Activated T-helper 1 cell treated with anti-CD3 and anti-CD28 coated beads, Interleukin-12 subunit alpha, Interleukin-12 subunit beta, Interleukin-2, Interleukin-4 antibody, amounts not matched to agents 30 ng/mL and 10 ng/mL and 1 ng/mL, durations not matched to agents 14 hours and 24 hours and 36 hours (primary cell): Measurements from ENCODE around the gene COL2A1. TPM values are rescaled to one million over a fixed set of nuclear protein-coding genes. Genes with fewer than 3 reads are reported as not detected.

Experiments used
- DNase-seq: peaks from one replicate; pipeline ENCODE4 v3.0.0; 2021; ENCODE audit warnings: low spot score
- H3K27ac Mint-ChIP-seq: one replicate; pipeline ENCODE4 v1.8.0; 2021; ENCODE audit warnings: mild to moderate bottlenecking, mixed read lengths
- H3K27me3 Mint-ChIP-seq: one replicate; pipeline ENCODE4 v1.8.0; 2022; ENCODE audit warnings: mild to moderate bottlenecking, moderate library complexity, mixed read lengths; ENCODE audit not compliant: insufficient read depth
- H3K36me3 Mint-ChIP-seq: one replicate; pipeline ENCODE4 v1.8.0; 2021; ENCODE audit warnings: low read depth, mixed read lengths
- H3K4me1 Mint-ChIP-seq: one replicate; pipeline ENCODE4 v1.8.0; 2021; ENCODE audit warnings: low read depth, mixed read lengths
- H3K4me3 Mint-ChIP-seq: one replicate; pipeline ENCODE4 v1.8.0; 2021; ENCODE audit warnings: mild to moderate bottlenecking, moderate library complexity, mixed read lengths
- H3K9me3 Mint-ChIP-seq: one replicate; pipeline ENCODE4 v1.8.0; 2021; ENCODE audit warnings: mixed read lengths
- intact Hi-C: fragments of 100-400 bp; cut with micrococcal nuclease; formaldehyde crosslinking; loops from one replicate; pipeline ENCODE4 v1.15.1; 2024
- total RNA-seq: library from RNA; stranded (reverse); gene quantifications from 2 replicates; pipeline ENCODE4 v1.2.3, GENCODE V29; 2022

Gene COL2A1
- 0.08 TPM in 1 of 2 replicates, not detected in the other for total RNA-seq

- Mint-ChIP-seq H3K27ac (peak within 1 kb of the TSS; percentile 35), H3K9me3 (no peaks in the 10 kb centered on the region), H3K36me3 (no peaks in the 10 kb centered on the region), H3K4me3 (peak within 1 kb of the TSS; percentile 41), H3K4me1 (peaks cover 32% of the 10 kb centered on the region), H3K27me3 (peaks cover 88% of the 10 kb centered on the region)
- intact Hi-C loops: loop anchor here (5.0 kb wide), 3 partner anchors 163 to 973 kb away; partner anchors contain the start of genes CCDC184 and WNT1
- no peak for DNase-seq
Measured at GRCh38 chr12:48004053-48004941, at the start of gene COL2A1. TSS of gene COL2A1 (minus strand) at chr12:48004476. CDS start at chr12:48004321, 155 bp downstream.

GRCh38 chr12:48053883-48054282, 49.6 kb upstream of the COL2A1 start:
- DNase-seq: no peak
- H3K4me1 Mint-ChIP-seq: no peaks in the 10 kb centered on the region
- intact Hi-C loops: no loop called here
- no peak overlapping the region for H3K4me3 Mint-ChIP-seq
- peaks cover 7% of the 10 kb centered on the region for H3K9me3 Mint-ChIP-seq
- peaks cover 20% of the 10 kb centered on the region for H3K36me3 Mint-ChIP-seq
- H3K27ac Mint-ChIP-seq: no peak overlapping the region
- no peaks in the 10 kb centered on the region for H3K27me3 Mint-ChIP-seq

- Mint-ChIP-seq H3K27ac (no peak overlapping the region), H3K9me3 (no peaks in the 10 kb centered on the region), H3K36me3 (peaks cover 19% of the 10 kb centered on the region), H3K4me1 (no peaks in the 10 kb centered on the region), H3K4me3 (no peak overlapping the region), H3K27me3 (no peaks in the 10 kb centered on the region)
- intact Hi-C loops: no loop called here
- DNase-seq: no peak
Measured at GRCh38 chr12:48053122-48053521, 48.8 kb upstream of the COL2A1 start.

GRCh38 chr12:48051681-48052080, 47.4 kb upstream of the COL2A1 start:
- H3K4me1 Mint-ChIP-seq: no peaks in the 10 kb centered on the region
- no peak overlapping the region for H3K4me3 Mint-ChIP-seq
- H3K36me3 Mint-ChIP-seq: peaks cover 22% of the 10 kb centered on the region
- H3K27ac Mint-ChIP-seq: no peak overlapping the region
- H3K9me3 Mint-ChIP-seq: no peaks in the 10 kb centered on the region
- H3K27me3 Mint-ChIP-seq: no peaks in the 10 kb centered on the region
- intact Hi-C loops: no loop called here
- DNase-seq: no peak

- DNase-seq: no peak
- intact Hi-C loops: no loop called here
- no peaks in the 10 kb centered on the region for H3K27me3 Mint-ChIP-seq
- H3K36me3 Mint-ChIP-seq: peaks cover 29% of the 10 kb centered on the region
- no peaks in the 10 kb centered on the region for H3K4me1 Mint-ChIP-seq
- H3K4me3 Mint-ChIP-seq: no peak overlapping the region
- H3K9me3 Mint-ChIP-seq: no peaks in the 10 kb centered on the region
- H3K27ac Mint-ChIP-seq: no peak overlapping the region
Measured at GRCh38 chr12:48050174-48050573, 45.9 kb upstream of the COL2A1 start.

GRCh38 chr12:48045965-48046518, 41.8 kb upstream of the COL2A1 start:
- DNase-seq: no peak
- H3K9me3 Mint-ChIP-seq: no peaks in the 10 kb centered on the region
- no peaks in the 10 kb centered on the region for H3K27me3 Mint-ChIP-seq
- H3K4me3 Mint-ChIP-seq: no peak overlapping the region
- H3K36me3 Mint-ChIP-seq: peaks cover 36% of the 10 kb centered on the region
- H3K27ac Mint-ChIP-seq: no peak overlapping the region
- intact Hi-C loops: no loop called here
- peaks cover 4% of the 10 kb centered on the region for H3K4me1 Mint-ChIP-seq

- no peak for DNase-seq
- peaks cover 4% of the 10 kb centered on the region for H3K4me1 Mint-ChIP-seq
- H3K4me3 Mint-ChIP-seq: no peak overlapping the region
- no peaks in the 10 kb centered on the region for H3K9me3 Mint-ChIP-seq
- H3K27ac Mint-ChIP-seq: no peak overlapping the region
- no peaks in the 10 kb centered on the region for H3K27me3 Mint-ChIP-seq
- intact Hi-C loops: no loop called here
- H3K36me3 Mint-ChIP-seq: peaks cover 35% of the 10 kb centered on the region
Measured at GRCh38 chr12:48045061-48045846, 41.0 kb upstream of the COL2A1 start.

- intact Hi-C loops: no loop called here
- Mint-ChIP-seq H3K27ac (no peak overlapping the region), H3K9me3 (no peaks in the 10 kb centered on the region), H3K4me1 (peaks cover 4% of the 10 kb centered on the region), H3K27me3 (no peaks in the 10 kb centered on the region), H3K4me3 (no peak overlapping the region), H3K36me3 (peaks cover 35% of the 10 kb centered on the region)
- no peak for DNase-seq
Measured at GRCh38 chr12:48044396-48044795, 40.1 kb upstream of the COL2A1 start.

- H3K27ac Mint-ChIP-seq: no peak overlapping the region
- intact Hi-C loops: no loop called here
Measured at GRCh38 chr12:48043771-48044170, 39.5 kb upstream of the COL2A1 start.

GRCh38 chr12:48041591-48042423, 37.5 kb upstream of the COL2A1 start:
- Mint-ChIP-seq H3K36me3 (peaks cover 22% of the 10 kb centered on the region), H3K4me3 (no peak overlapping the region), H3K27ac (no peak overlapping the region), H3K4me1 (peaks cover 12% of the 10 kb centered on the region), H3K9me3 (no peaks in the 10 kb centered on the region), H3K27me3 (no peaks in the 10 kb centered on the region)
- DNase-seq: no peak
- intact Hi-C loops: no loop called here

More at GRCh38 chr12:48043771-48044170, 39.5 kb upstream of the COL2A1 start:
- Mint-ChIP-seq H3K27me3 (no peaks in the 10 kb centered on the region), H3K4me1 (peaks cover 4% of the 10 kb centered on the region), H3K36me3 (peaks cover 31% of the 10 kb centered on the region), H3K4me3 (no peak overlapping the region), H3K9me3 (no peaks in the 10 kb centered on the region)
- DNase-seq: no peak

GRCh38 chr12:48040354-48040753, 36.1 kb upstream of the COL2A1 start:
- Mint-ChIP-seq H3K27ac (no peak overlapping the region), H3K27me3 (peaks cover 2% of the 10 kb centered on the region), H3K9me3 (no peaks in the 10 kb centered on the region), H3K4me1 (peaks cover 12% of the 10 kb centered on the region), H3K36me3 (peaks cover 16% of the 10 kb centered on the region), H3K4me3 (no peak overlapping the region)
- intact Hi-C loops: no loop called here
- no peak for DNase-seq

- H3K27ac Mint-ChIP-seq: no peak overlapping the region
- H3K4me3 Mint-ChIP-seq: no peak overlapping the region
- H3K4me1 Mint-ChIP-seq: peaks cover 12% of the 10 kb centered on the region
- no peaks in the 10 kb centered on the region for H3K9me3 Mint-ChIP-seq
- H3K27me3 Mint-ChIP-seq: peaks cover 2% of the 10 kb centered on the region
- no peak for DNase-seq
- intact Hi-C loops: no loop called here
- H3K36me3 Mint-ChIP-seq: peaks cover 13% of the 10 kb centered on the region
Measured at GRCh38 chr12:48039151-48039550, 34.9 kb upstream of the COL2A1 start.
